SH-SY5Y (cell line): ENCODE measurements around the gene SRPRB.

ENCODE experiments used
- GATA2 ChIP-seq: IDR thresholded peaks from 2 replicates; pipeline ENCODE4 v1.6.1; 2011; ENCODE audit warnings: mild to moderate bottlenecking, low read depth, low read length
- GATA3 ChIP-seq: IDR thresholded peaks from 2 replicates; pipeline ENCODE4 v1.6.1; 2011; ENCODE audit warnings: low read depth, mild to moderate bottlenecking, low read length, moderate library complexity

DNA sequence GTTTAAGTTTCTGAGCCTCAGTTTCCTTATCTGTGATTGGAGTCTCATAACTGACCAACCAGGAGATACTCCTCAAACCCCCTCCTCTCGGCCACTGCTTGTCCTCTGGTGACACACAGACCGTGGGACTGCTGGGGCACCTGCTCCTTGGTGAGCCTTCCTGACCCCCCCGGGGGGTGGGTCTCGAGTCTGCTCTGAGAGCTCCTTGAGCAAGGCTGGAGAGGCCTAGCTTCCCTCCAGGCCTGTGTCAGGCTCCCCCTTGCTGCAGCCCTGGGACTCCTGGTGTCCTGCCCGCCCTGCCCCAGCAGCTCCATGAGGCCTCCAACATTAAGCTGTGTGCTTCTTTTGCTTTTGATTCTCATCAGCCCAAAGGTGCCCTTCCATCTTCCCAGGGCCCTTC, 27.7 kb downstream of the SRPRB start:
- TF ChIP-seq GATA3 (no peak), GATA2 (no peak)
